ENCODE measurements around the gene MID1. TPM values are rescaled to one million over a fixed set of nuclear protein-coding genes. Genes with fewer than 3 reads are reported as not detected.

The MID1 gene
- polyA plus RNA-seq, 3 donors = 0.05 to 0.10 TPM; not detected in 1

- no peak overlapping the region for H3K4me3 Mint-ChIP-seq
- H3K27me3 Mint-ChIP-seq (ENCODE audit: low read depth in 3 of 3) = no peaks in the 10 kb centered on the region
- H3K4me1 Mint-ChIP-seq = peaks cover 22% of the 10 kb centered on the region
- Histone ChIP-seq H3K79me2 (ENCODE audit: insufficient read depth, low read length) (no peaks in the 10 kb centered on the region), H3K4me1 (ENCODE audit: control insufficient read depth in 1 of 2, insufficient read depth in 2 of 2, low read length in 2 of 2) (peaks cover 10 to 16% of the 10 kb centered on the region in 2 donors), H3K9me3 (replicated peaks in 1 of 2; ENCODE audit: control insufficient read depth in 1 of 2, insufficient read depth in 1 of 2, low read length in 2 of 2) (no peaks in the 10 kb centered on the region), H3K36me3 (replicated peaks in 1 of 2; ENCODE audit: control insufficient read depth in 1 of 2, insufficient read depth in 2 of 2, low read length in 2 of 2) (no peaks in the 10 kb centered on the region), H4K20me1 (ENCODE audit: insufficient read depth, low read length) (no peaks in the 10 kb centered on the region), H2AFZ (ENCODE audit: insufficient read depth, low read depth, low read length, poor library complexity, severe bottlenecking) (no peak overlapping the region), H3K27ac (ENCODE audit: low read depth in 1 of 2, low read length in 2 of 2) (no peak overlapping the region), H3K4me3 (replicated peaks in 1 of 3; ENCODE audit: low read depth in 2 of 3, low read length in 3 of 3) (no peak overlapping the region), H3K27me3 (ENCODE audit: control insufficient read depth in 2 of 2, insufficient read depth in 2 of 2, low read length in 2 of 2) (no peaks in the 10 kb centered on the region), H3K4me2 (replicated peaks; ENCODE audit: extremely low read depth, low read length, poor library complexity, severe bottlenecking) (no peak overlapping the region), H3K9ac (ENCODE audit: insufficient read depth, low read length, poor library complexity, severe bottlenecking) (no peak overlapping the region)
- H3K36me3 Mint-ChIP-seq = no peaks in the 10 kb centered on the region
- H3K27ac Mint-ChIP-seq = no peak overlapping the region
- intact Hi-C loops (cut with micrococcal nuclease) = no loop called here
- DNase-seq = no peak
- TF ChIP-seq, protein P1, sequence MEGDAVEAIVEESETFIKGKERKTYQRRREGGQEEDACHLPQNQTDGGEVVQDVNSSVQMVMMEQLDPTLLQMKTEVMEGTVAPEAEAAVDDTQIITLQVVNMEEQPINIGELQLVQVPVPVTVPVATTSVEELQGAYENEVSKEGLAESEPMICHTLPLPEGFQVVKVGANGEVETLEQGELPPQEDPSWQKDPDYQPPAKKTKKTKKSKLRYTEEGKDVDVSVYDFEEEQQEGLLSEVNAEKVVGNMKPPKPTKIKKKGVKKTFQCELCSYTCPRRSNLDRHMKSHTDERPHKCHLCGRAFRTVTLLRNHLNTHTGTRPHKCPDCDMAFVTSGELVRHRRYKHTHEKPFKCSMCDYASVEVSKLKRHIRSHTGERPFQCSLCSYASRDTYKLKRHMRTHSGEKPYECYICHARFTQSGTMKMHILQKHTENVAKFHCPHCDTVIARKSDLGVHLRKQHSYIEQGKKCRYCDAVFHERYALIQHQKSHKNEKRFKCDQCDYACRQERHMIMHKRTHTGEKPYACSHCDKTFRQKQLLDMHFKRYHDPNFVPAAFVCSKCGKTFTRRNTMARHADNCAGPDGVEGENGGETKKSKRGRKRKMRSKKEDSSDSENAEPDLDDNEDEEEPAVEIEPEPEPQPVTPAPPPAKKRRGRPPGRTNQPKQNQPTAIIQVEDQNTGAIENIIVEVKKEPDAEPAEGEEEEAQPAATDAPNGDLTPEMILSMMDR (IDR thresholded peaks at IDR 0.05) = no peak
- no CpG with 5 or more reads among the region's 1 CpG for WGBS (ENCODE audit: insufficient coverage)
- H3K9me3 Mint-ChIP-seq = peaks cover 0 to 4% (median 0%) of the 10 kb centered on the region in 7 donors
These were observed 219.1 kb downstream of the MID1 start for GRCh38 chrX:10401239-10401638.

- H3K9me3 Mint-ChIP-seq = peaks cover 0 to 4% (median 0%) of the 10 kb centered on the region in 7 donors
- H2AFZ ChIP-seq (ENCODE audit: insufficient read depth, low read depth, low read length, poor library complexity, severe bottlenecking) = no peak overlapping the region
These were observed 221.2 kb downstream of the MID1 start for GRCh38 chrX:10399043-10399741.

More at GRCh38 chrX:10399043-10399741, 221.2 kb downstream of the MID1 start:
- no peaks in the 10 kb centered on the region for H4K20me1 ChIP-seq (ENCODE audit: insufficient read depth, low read length)
- no peaks in the 10 kb centered on the region for H3K27me3 ChIP-seq (ENCODE audit: control insufficient read depth in 2 of 2, insufficient read depth in 2 of 2, low read length in 2 of 2)
- no peak overlapping the region for H3K4me2 ChIP-seq (replicated peaks; ENCODE audit: extremely low read depth, low read length, poor library complexity, severe bottlenecking)
- Mint-ChIP-seq H3K27ac (no peak overlapping the region), H3K36me3 (no peaks in the 10 kb centered on the region), H3K27me3 (ENCODE audit: low read depth in 3 of 3) (no peaks in the 10 kb centered on the region), H3K4me3 (no peak overlapping the region), H3K4me1 (peaks cover 37% of the 10 kb centered on the region)
- no peak overlapping the region for H3K4me3 ChIP-seq (replicated peaks in 1 of 3; ENCODE audit: low read depth in 2 of 3, low read length in 3 of 3)
- H3K36me3 ChIP-seq (replicated peaks in 1 of 2; ENCODE audit: control insufficient read depth in 1 of 2, insufficient read depth in 2 of 2, low read length in 2 of 2) = no peaks in the 10 kb centered on the region
- no peak for DNase-seq
- H3K9ac ChIP-seq (ENCODE audit: insufficient read depth, low read length, poor library complexity, severe bottlenecking) = no peak overlapping the region
- no peak overlapping the region for H3K27ac ChIP-seq (ENCODE audit: low read depth in 1 of 2, low read length in 2 of 2)
- TF ChIP-seq, protein P1 (IDR thresholded peaks at IDR 0.05) = no peak
- H3K9me3 ChIP-seq (replicated peaks in 1 of 2; ENCODE audit: control insufficient read depth in 1 of 2, insufficient read depth in 1 of 2, low read length in 2 of 2) = no peaks in the 10 kb centered on the region
- no peaks in the 10 kb centered on the region for H3K79me2 ChIP-seq (ENCODE audit: insufficient read depth, low read length)
- intact Hi-C loops (cut with micrococcal nuclease) = no loop called here
- H3K4me1 ChIP-seq (ENCODE audit: control insufficient read depth in 1 of 2, insufficient read depth in 2 of 2, low read length in 2 of 2) = peaks cover 21 to 29% of the 10 kb centered on the region in 2 donors
